Measurements from ENCODE around the gene SCGB1A1.
"Not testable (repeated sequence)": the region's sequence is repeated elsewhere in the genome, so short reads cannot be mapped to it uniquely, and the experiment has no call there.

SCGB1A1 gene

DNA sequence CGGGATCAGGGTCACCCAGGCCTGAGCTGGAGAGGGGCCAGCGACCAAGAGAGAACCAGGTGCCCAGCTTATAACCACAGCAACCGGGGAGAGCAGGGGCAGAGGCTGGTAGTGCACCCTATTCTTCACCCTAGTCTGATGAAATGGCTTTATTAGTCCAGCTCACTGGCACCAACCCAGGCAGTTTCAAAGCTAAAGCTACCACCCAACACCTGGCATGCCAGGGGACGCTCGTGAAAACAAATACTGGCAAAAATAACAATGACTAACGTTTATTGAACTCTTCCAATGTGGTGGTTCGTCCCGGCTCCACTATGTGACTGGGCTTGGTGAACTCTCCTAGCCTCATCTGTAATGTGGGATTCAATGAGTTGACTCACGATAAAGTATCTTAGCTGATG, 30.6 kb downstream of the SCGB1A1 start:
- DNase-seq (ENCODE audit: low read depth in 2 of 2, low spot score in 1 of 2): no peak

DNA sequence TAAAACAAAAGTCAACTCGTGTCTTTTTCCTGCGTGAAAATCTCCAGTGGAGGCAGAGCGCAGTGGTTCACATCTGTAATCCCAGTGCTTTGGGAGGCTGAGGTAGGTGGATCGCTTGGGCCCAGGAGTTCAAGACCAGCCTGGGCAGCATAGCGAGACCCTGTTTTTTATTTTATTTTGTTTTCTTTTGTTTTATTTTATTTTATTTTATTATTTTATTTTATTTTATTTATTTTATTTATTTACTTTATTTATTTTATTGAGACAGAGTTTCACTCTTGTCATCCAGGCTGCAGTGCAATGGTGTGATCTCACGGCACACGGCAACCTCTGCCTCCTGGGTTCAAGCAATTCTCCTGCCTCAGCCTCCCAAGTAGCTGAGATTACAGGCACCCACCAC, 31.1 kb downstream of the SCGB1A1 start:
- DNase-seq (ENCODE audit: low read depth in 2 of 2, low spot score in 1 of 2): not testable (repeated sequence)

DNA sequence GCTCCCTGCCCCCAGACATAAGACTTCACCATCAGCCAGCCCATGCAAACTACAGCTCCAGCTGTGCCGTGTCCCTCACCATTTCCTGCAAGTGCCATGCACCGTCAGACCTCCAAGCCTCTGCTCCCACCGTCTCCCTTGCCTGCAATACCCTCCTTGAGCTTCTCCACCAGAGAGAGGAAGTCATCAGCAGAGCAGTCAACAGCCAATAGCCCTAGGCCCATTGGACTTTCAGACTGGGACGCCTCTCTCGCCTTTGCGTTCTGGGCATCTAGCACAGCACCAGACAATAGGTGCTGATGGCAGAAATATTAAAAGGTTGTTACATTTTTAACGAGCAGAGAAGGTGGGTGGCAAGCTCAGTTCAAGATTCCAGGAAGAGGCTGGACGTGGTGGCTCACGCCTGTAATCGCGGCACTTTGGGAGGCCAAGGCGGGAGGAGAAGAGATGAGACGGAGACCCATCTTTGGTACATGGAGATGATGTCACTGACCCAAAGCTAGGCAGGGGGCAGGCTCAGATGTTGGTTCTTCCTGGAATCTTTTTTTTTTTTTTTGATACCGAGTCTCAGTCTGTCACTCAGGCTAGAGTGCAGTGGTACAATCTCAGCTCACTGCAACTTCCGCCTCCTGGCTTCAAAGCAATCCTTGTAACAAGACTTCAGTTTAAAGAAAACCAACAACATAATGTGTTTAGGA, 31.9 kb downstream of the SCGB1A1 start:
- DNase-seq (ENCODE audit: low read depth in 2 of 2, low spot score in 1 of 2): no peak

DNA sequence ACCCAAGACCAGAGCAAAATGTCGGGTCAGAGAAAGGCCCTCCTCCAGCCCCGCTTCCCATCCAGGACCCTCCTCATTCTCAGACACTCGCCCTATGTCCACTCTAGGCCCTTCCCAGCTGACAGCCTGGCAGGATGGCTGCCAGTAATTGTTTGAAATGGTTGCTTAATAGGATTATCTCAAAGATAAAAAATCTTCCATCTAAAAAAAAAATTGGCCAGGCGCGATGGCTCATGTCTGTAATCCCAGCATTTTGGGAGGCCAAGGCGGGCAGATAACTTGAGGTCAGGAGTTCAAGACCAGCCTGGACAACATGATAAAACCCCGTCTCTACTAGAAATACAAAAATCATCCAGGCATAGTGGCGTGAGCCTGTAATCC, 32.4 kb downstream of the SCGB1A1 start:
- no peak for DNase-seq (ENCODE audit: low read depth in 2 of 2, low spot score in 1 of 2)

DNA sequence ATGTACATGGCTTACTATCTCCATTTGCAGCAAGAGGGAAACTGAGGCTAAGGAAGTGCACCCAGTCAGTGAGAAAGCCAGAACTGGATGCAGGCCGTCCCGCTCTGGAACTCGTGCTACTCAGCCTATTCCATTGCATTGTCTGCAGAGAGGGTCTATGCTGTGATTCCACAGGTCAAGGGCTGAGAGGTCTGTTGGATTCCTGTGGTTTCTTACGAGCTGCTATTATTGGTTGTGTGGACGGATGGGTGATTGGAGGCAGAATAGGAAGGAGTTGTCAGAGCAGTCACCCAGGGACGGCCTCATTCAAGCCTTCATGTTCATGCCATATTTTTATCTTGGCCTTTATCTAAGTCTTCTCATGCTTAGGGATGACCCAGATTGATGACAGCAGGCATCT, 33.4 kb downstream of the SCGB1A1 start:
- no peak for DNase-seq (ENCODE audit: low read depth in 2 of 2, low spot score in 1 of 2)

DNA sequence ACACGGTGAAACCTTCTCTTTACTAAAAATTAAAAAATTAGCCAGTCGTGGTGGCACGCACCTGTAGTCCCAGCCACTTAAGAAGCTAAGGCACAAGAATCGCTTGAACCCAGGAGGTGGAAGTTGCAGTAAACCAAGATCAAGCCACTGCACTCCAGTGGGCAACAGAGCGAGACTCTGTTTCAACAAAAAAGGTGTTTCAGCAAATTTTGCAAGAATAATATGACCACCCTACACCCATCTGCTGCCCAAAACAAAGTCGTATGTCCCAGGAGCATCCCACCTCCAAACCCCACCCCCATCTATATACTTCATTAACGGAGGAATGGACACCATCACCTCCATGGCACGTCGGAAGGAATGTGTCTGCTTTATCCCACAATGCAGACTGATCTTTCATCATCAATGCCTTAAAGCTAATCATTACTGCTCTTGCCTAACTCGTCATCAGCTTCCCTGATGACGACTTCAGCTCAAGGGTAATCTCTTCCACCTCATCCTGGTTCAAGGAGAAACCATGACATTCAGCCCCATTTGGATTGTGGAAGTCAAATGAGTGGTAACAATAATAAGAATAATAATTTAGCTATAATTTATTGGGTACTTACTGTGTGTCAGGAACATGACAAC, 34.1 kb downstream of the SCGB1A1 start:
- DNase-seq (ENCODE audit: low read depth in 2 of 2, low spot score in 1 of 2): no peak

DNA sequence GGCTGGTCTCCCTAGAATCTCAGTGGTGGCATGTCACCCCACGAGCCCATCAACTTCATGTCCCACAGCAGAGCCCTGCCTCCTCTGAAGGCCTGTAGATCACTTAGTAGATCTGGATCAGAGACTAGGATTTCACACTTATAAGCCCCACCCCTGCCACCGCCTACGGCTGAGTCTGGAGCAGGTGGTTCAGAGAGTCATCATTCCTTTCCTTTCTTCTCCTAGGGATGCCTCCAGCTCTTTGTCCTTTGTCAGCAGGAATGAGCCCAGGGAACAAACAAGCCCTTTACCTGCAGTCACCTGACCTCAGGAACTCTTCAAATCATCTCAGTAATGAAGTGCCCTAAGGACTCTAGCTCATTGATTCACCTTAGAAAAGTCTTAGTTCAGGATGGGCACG, 37.8 kb downstream of the SCGB1A1 start:
- DNase-seq (ENCODE audit: low read depth in 2 of 2, low spot score in 1 of 2): no peak

DNA sequence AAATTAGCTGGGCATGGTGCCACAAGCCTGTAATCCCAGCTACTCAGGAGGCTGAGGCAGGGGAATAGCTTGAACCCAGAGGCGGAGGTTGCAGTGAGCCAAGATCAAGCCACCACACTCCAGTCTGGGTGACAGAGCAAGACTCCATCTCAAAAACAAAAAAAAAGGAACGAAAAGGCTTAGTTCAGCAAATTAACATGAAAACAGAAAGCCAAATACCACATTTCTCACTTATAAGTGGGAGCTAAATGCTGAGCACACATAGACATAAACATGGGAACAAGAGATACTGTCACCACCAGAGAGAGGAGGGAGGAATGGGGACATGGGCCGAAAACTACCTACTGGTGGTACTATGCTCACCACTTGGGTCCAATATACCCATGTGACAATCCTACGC, 38.6 kb downstream of the SCGB1A1 start:
- no peak for DNase-seq (ENCODE audit: low read depth in 2 of 2, low spot score in 1 of 2)

DNA sequence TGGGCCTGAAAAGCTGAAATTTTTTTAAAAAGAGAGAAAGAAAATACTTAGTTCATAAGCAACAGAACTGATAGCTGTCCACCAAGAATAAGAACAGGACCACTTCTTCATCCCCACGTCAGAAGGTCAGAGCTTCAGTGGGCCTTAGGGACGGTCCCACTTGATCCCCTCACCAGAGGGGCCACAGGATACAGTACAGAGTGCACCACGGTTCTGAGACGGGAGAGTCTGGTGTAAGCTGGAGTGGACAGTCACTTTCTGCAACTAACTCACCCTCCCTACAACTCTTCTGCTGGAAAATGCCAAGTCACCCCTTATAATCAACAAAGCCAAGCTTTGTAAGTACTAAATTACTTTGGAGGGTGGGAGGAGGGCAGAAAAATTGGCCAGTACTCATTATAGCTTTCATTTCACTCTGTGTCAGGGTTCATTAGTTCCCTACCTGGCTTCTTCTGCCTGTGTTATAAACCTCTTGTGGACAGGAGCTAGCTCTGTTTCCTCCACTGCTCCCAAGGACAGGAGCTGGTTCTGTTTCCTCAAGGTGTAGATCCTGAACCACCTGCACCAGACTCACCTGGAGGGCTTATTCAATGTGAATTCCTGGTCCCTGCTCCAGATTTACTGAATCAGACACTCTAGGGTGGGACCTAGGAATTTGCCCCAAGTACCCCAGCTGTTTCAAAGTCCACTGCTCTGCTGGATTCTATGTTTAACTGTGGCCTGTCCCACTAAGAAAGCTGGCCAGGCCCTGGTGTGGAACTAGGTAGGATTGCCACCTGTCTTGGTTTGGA, 39.6 kb downstream of the SCGB1A1 start:
- no peak for DNase-seq (ENCODE audit: low read depth in 2 of 2, low spot score in 1 of 2)

DNA sequence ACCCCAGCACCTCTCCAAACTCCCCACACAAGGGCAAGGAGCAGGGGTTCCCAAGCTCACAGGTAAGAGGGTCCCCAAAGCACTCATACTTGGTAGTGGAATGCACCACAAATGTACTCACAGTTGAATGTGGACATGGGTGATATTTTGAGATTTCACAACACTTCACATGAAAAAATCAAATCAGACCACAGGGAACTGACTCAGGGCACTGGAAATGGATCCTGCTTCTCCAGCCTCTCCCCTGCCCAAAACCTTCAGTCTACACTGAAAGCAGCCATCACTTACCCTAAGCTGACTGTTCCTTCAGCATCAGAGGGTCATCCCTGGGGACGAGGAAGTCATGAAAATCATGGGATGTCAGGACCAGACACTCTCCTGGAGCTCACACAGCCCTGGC, 40.2 kb downstream of the SCGB1A1 start:
- DNase-seq (ENCODE audit: low read depth in 2 of 2, low spot score in 1 of 2): no peak

DNA sequence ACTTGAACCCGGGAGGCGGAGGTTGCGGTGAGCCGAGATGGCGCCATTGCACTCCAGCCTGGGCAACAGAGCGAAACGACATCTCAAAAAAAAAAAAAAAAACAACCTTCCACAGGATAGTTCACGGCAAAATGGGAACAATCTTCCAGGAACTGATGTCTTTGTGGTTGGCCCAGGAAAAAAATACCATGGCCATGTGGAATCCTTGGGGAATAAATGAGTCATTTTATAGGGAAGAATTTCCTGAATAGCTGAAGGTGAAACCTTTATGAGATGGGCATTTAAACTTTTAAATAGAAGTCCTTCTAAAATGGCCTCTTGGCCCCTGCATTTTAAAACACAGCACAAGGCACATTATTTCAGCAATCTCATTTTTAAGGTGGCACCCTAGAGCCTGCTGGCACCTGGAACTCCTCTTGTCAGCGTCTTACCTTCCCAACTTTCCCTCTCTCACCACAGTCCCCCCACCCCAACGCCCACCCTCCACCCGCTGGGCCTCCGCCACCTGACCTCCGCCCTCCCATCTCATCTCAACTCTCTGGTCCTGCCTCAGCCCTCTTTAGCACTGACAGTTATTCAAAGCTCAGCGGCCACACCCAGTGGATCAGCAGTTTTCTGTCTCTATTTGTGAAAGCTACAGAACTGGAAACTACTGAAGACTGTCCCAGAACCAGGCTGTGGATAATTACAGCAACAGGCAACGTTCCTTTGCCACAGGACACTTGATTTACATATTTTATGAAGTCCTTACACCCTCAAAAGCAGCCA, 43.1 kb downstream of the SCGB1A1 start:
- DNase-seq (ENCODE audit: low read depth in 2 of 2, low spot score in 1 of 2): no peak

DNA sequence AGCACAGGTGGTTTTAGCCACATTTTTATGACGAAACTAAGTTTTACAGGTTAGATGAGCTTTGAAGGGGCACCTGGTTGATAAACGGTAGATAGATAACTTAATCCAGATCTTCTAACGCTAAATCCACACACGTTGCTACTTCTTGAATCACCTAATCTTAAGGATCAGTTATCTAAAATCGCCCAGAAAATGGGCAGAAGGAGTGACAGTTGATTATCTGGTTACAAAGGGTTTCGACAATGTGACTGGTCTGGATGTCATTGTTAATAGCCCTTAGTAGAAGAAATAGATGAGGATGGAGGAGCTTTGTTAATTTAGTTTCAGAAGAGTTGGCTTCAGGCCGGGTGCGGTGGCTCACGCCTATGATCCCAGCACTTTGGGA, 43.7 kb downstream of the SCGB1A1 start:
- no peak for DNase-seq (ENCODE audit: low read depth in 2 of 2, low spot score in 1 of 2)

DNA sequence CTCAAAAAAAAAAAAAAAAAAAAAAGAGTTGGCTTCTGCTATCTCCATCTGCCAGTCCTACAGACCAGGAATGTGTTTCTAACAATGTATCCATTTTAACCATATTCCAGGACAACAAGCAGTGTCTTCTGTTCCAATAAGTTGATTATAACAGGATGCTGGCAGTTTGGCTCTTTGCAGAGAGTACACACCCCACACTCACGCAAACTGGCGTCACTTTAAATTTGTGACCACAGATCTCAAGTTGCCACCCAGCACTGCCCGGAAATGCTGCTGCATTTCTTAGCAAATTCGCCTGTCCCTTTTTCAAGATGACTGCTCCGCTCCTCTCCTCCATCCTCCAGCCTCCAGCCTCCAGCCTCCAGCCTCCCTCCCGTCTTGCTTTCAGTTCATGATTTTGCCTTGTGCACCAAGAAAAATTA, 44.3 kb downstream of the SCGB1A1 start:
- DNase-seq (ENCODE audit: low read depth in 2 of 2, low spot score in 1 of 2): no peak

DNA sequence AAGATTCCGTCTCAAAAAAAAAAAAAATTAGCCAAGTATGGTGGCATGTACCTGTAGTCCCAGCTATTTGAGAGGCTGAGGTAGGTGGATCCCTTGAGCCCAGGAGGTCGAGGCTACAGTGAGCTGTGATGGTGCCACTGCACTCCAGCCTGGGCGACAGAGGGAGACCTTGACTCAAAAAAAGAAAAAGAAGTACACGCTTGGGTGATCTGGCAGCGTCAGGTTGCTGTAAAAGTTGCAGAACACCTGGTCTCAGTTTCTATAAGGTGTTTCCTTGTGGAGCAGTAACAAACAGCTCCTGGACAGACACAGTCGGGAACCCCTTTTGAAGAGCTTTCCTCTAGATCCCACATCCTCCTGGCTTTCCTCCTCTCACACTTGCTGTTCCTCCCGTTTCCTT, 45.8 kb downstream of the SCGB1A1 start:
- no peak for DNase-seq (ENCODE audit: low read depth in 2 of 2, low spot score in 1 of 2)

DNA sequence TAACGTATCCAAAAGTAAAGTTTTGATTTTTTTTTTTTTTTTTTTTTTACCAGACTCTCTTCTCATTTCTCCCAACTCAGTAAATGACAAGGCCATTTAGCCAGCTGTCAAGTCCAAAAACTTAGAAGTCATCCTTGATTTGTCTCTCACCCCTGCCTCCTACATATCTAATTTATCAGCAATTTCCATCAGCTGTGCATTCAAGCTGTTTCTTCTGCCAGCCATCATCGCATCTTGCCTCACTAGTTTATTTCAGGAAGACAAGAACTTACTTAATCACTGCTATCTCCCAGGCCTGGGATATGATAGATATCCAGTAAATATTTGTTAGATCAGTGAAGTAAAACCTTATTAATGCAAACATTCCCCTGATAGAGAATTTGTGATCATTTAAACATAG, 47.6 kb downstream of the SCGB1A1 start:
- no peak for DNase-seq (ENCODE audit: low read depth in 2 of 2, low spot score in 1 of 2)

DNA sequence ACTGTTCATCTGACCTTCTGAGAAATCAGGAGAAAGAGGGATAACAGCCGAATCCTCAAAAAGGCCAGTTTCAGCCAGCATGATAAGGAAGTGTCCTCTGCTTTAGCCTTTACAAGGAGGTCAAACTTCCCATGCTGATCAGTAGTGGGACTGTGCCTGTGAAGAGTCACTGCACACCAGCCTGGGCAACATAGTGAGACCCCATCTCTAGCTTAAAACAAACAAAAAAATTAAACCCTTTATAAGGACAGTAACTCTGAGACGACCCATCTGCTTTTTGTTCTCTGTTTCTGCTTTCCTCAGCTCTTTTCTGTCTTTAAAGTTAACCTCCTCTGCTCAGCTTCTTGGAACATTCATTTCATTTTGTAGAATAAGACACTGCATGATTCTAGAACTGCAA, 49.7 kb downstream of the SCGB1A1 start:
- no peak for DNase-seq (ENCODE audit: low read depth in 2 of 2, low spot score in 1 of 2)

DNA sequence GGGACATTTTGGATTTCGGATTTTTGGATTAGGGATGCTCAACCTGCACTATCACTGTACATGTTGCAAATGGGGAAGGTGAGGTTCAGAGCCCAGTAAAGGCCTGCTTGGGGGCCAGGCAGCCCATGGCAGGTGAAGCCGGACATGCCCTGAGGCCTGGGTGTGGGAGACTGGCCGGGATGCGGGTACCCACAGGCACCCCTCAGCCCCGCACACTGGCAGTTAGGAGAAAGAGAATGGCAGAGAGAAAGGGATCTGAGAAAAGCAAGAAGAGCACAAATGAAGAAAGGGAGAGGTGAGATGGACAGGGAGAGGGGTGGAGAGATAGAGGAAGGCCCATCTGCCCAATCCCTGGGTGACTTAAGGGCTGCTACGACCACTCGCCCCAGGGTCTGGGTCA, 52.8 kb downstream of the SCGB1A1 start:
- no peak for DNase-seq (ENCODE audit: low read depth in 2 of 2, low spot score in 1 of 2)

DNA sequence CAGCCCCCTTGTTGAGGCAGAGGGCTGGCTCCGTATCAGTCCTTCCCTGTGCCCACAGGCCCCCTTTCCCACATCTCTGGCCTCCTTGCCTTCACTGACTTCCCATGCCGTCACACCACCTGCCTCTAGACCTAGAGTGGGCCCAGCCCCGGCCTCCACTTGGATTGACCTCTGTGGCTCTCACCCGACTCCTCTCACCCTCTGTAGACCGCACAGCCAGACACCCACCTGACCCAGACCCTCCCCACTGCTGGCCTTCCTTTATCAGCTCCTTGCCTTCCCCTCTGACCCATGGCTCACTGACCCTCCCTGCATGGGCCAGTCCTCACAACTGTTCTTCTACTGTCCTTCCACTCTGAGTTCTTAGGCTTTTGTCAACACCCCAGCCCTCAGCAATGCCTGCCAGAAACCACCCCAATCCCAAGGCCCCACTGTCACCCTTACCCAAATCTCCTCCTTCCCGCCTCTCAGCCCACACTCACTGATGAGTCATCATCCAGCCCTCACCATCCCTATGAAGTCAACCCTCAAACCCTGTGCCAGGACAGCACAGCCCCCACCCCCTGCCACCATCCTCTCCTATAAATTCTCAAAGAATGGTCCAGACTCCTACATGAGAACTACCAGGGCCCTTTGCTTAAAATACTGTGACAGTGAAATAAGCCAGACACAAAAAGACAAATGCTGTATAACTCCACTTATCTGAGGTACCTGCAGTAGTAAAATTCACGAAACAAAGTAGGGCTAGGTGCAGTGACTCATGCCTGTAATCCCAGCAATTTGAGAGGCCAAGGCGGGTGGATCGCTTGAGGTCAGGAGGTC, 53.4 kb downstream of the SCGB1A1 start:
- no peak for DNase-seq (ENCODE audit: low read depth in 2 of 2, low spot score in 1 of 2)
